Activated naive CD8-positive, alpha-beta T cell treated with anti-CD3 and anti-CD28 coated beads, Interleukin-2, amount 50 U/mL, for 24 hours (primary cell): ENCODE data around the gene DCHS2.

ENCODE experiments used
- ATAC-seq: fragments of 150-1000 bp; cut with Tn5 transposase; one replicate; pipeline ENCODE4 v1.10.0; 2021
- DNase-seq: peaks from one replicate; pipeline ENCODE4 v3.0.0; 2021
- H3K27ac Mint-ChIP-seq: one replicate; pipeline ENCODE4 v1.8.0; 2021; ENCODE audit warnings: mild to moderate bottlenecking, mixed read lengths
- H3K27me3 Mint-ChIP-seq: one replicate; pipeline ENCODE4 v1.8.0; 2021; ENCODE audit warnings: mixed read lengths
- H3K36me3 Mint-ChIP-seq: one replicate; pipeline ENCODE4 v1.8.0; 2021; ENCODE audit warnings: low read depth, mixed read lengths
- H3K4me1 Mint-ChIP-seq: one replicate; pipeline ENCODE4 v1.8.0; 2021; ENCODE audit warnings: mixed read lengths
- H3K4me3 Mint-ChIP-seq: one replicate; pipeline ENCODE4 v1.8.0; 2021; ENCODE audit warnings: mild to moderate bottlenecking, moderate library complexity, mixed read lengths
- H3K9me3 Mint-ChIP-seq: one replicate; pipeline ENCODE4 v1.8.0; 2021; ENCODE audit warnings: mixed read lengths

The DCHS2 gene

GRCh38 chr4:154314248-154314647 lies 177.4 kb downstream of the DCHS2 start:
- Mint-ChIP-seq H3K27ac (no peak overlapping the region), H3K27me3 (peaks cover 23% of the 10 kb centered on the region), H3K9me3 (peaks cover 7% of the 10 kb centered on the region), H3K36me3 (no peaks in the 10 kb centered on the region), H3K4me3 (no peak overlapping the region), H3K4me1 (no peaks in the 10 kb centered on the region)
- no peak for DNase-seq
- ATAC-seq, result no peak

GRCh38 chr4:154313004-154313585 lies 178.5 kb downstream of the DCHS2 start:
- H3K9me3 Mint-ChIP-seq, result peaks cover under 1% of the 10 kb centered on the region
- no peak for DNase-seq
- H3K36me3 Mint-ChIP-seq, result no peaks in the 10 kb centered on the region
- H3K4me1 Mint-ChIP-seq, result no peaks in the 10 kb centered on the region
- no peak overlapping the region for H3K4me3 Mint-ChIP-seq
- no peak overlapping the region for H3K27ac Mint-ChIP-seq
- peaks cover 22% of the 10 kb centered on the region for H3K27me3 Mint-ChIP-seq
- no peak for ATAC-seq

GRCh38 chr4:154312246-154312645 lies 179.4 kb downstream of the DCHS2 start:
- Mint-ChIP-seq H3K4me1 (no peaks in the 10 kb centered on the region), H3K36me3 (no peaks in the 10 kb centered on the region), H3K9me3 (no peaks in the 10 kb centered on the region), H3K27me3 (peaks cover 18% of the 10 kb centered on the region), H3K27ac (no peak overlapping the region), H3K4me3 (no peak overlapping the region)
- ATAC-seq, result no peak
- DNase-seq, result no peak

- Mint-ChIP-seq H3K36me3 (no peaks in the 10 kb centered on the region), H3K9me3 (no peaks in the 10 kb centered on the region), H3K27ac (no peak overlapping the region), H3K4me3 (no peak overlapping the region), H3K4me1 (no peaks in the 10 kb centered on the region), H3K27me3 (peaks cover 11% of the 10 kb centered on the region)
- DNase-seq, result no peak
- no peak for ATAC-seq
Observed at GRCh38 chr4:154310578-154310977, 181.0 kb downstream of the DCHS2 start.

- H3K4me3 Mint-ChIP-seq, result no peak overlapping the region
- no peak overlapping the region for H3K27ac Mint-ChIP-seq
- DNase-seq (no peak), ATAC-seq (no peak)
- no peaks in the 10 kb centered on the region for H3K9me3 Mint-ChIP-seq
- peaks cover 12% of the 10 kb centered on the region for H3K27me3 Mint-ChIP-seq
- H3K4me1 Mint-ChIP-seq, result no peaks in the 10 kb centered on the region
- H3K36me3 Mint-ChIP-seq, result no peaks in the 10 kb centered on the region
Observed at GRCh38 chr4:154308207-154308606, 183.4 kb downstream of the DCHS2 start.

GRCh38 chr4:154307451-154307850 lies 184.1 kb downstream of the DCHS2 start:
- H3K36me3 Mint-ChIP-seq, result no peaks in the 10 kb centered on the region
- peaks cover 12% of the 10 kb centered on the region for H3K27me3 Mint-ChIP-seq
- H3K9me3 Mint-ChIP-seq, result no peaks in the 10 kb centered on the region
- no peak for ATAC-seq
- DNase-seq, result no peak
- no peaks in the 10 kb centered on the region for H3K4me1 Mint-ChIP-seq
- no peak overlapping the region for H3K4me3 Mint-ChIP-seq
- H3K27ac Mint-ChIP-seq, result no peak overlapping the region

GRCh38 chr4:154305616-154306015 lies 186.0 kb downstream of the DCHS2 start:
- Mint-ChIP-seq H3K4me1 (no peaks in the 10 kb centered on the region), H3K4me3 (no peak overlapping the region), H3K36me3 (no peaks in the 10 kb centered on the region), H3K27me3 (peaks cover 14% of the 10 kb centered on the region), H3K9me3 (no peaks in the 10 kb centered on the region), H3K27ac (no peak overlapping the region)
- DNase-seq (no peak), ATAC-seq (no peak)

- Mint-ChIP-seq H3K36me3 (no peaks in the 10 kb centered on the region), H3K4me3 (no peak overlapping the region), H3K27me3 (peaks cover 16% of the 10 kb centered on the region), H3K4me1 (no peaks in the 10 kb centered on the region), H3K27ac (no peak overlapping the region), H3K9me3 (no peaks in the 10 kb centered on the region)
- ATAC-seq (no peak), DNase-seq (no peak)
Observed at GRCh38 chr4:154304679-154305078, 186.9 kb downstream of the DCHS2 start.

- DNase-seq (no peak), ATAC-seq (no peak)
- Mint-ChIP-seq H3K9me3 (no peaks in the 10 kb centered on the region), H3K4me3 (no peak overlapping the region), H3K4me1 (no peaks in the 10 kb centered on the region), H3K27me3 (peaks cover 5% of the 10 kb centered on the region), H3K36me3 (no peaks in the 10 kb centered on the region), H3K27ac (no peak overlapping the region)
Observed at GRCh38 chr4:154294652-154295350, 196.8 kb downstream of the DCHS2 start.

GRCh38 chr4:154293427-154293826 lies 198.2 kb downstream of the DCHS2 start:
- Mint-ChIP-seq H3K27ac (no peak overlapping the region), H3K4me1 (no peaks in the 10 kb centered on the region), H3K27me3 (peaks cover 3% of the 10 kb centered on the region), H3K9me3 (no peaks in the 10 kb centered on the region), H3K36me3 (no peaks in the 10 kb centered on the region), H3K4me3 (no peak overlapping the region)
- ATAC-seq (no peak), DNase-seq (no peak)

- no peak overlapping the region for H3K27ac Mint-ChIP-seq
- no peaks in the 10 kb centered on the region for H3K36me3 Mint-ChIP-seq
- no peak overlapping the region for H3K4me3 Mint-ChIP-seq
- ATAC-seq, result no peak
- H3K9me3 Mint-ChIP-seq, result no peaks in the 10 kb centered on the region
- DNase-seq, result no peak
- H3K4me1 Mint-ChIP-seq, result no peaks in the 10 kb centered on the region
- peaks cover 6% of the 10 kb centered on the region for H3K27me3 Mint-ChIP-seq
Observed at GRCh38 chr4:154292589-154292988, 199.0 kb downstream of the DCHS2 start.

- H3K4me1 Mint-ChIP-seq, result no peaks in the 10 kb centered on the region
- H3K4me3 Mint-ChIP-seq, result no peak overlapping the region
- H3K9me3 Mint-ChIP-seq, result peaks cover 9% of the 10 kb centered on the region
- DNase-seq, result no peak
- H3K36me3 Mint-ChIP-seq, result no peaks in the 10 kb centered on the region
- ATAC-seq, result no peak
- peaks cover 20% of the 10 kb centered on the region for H3K27me3 Mint-ChIP-seq
- no peak overlapping the region for H3K27ac Mint-ChIP-seq
Observed at GRCh38 chr4:154277172-154277571, 214.4 kb downstream of the DCHS2 start.

GRCh38 chr4:154276496-154276895 lies 215.1 kb downstream of the DCHS2 start:
- no peaks in the 10 kb centered on the region for H3K36me3 Mint-ChIP-seq
- no peak overlapping the region for H3K4me3 Mint-ChIP-seq
- H3K27me3 Mint-ChIP-seq, result peaks cover 20% of the 10 kb centered on the region
- DNase-seq (no peak), ATAC-seq (no peak)
- H3K4me1 Mint-ChIP-seq, result no peaks in the 10 kb centered on the region
- no peak overlapping the region for H3K27ac Mint-ChIP-seq
- H3K9me3 Mint-ChIP-seq, result peaks cover 9% of the 10 kb centered on the region

- Mint-ChIP-seq H3K4me1 (no peaks in the 10 kb centered on the region), H3K9me3 (no peaks in the 10 kb centered on the region), H3K27me3 (peaks cover 11% of the 10 kb centered on the region), H3K36me3 (no peaks in the 10 kb centered on the region), H3K27ac (no peak overlapping the region), H3K4me3 (no peak overlapping the region)
- no peak for ATAC-seq
- no peak for DNase-seq
Observed at GRCh38 chr4:154254999-154255398, 236.6 kb downstream of the DCHS2 start.

- no peak for DNase-seq
- Mint-ChIP-seq H3K4me1 (no peaks in the 10 kb centered on the region), H3K27ac (no peak overlapping the region), H3K4me3 (no peak overlapping the region), H3K27me3 (peaks cover 11% of the 10 kb centered on the region), H3K36me3 (no peaks in the 10 kb centered on the region), H3K9me3 (no peaks in the 10 kb centered on the region)
- no peak for ATAC-seq
Observed at GRCh38 chr4:154234576-154234975, 257.0 kb downstream of the DCHS2 start.
